ENCODE results near the gene GID4.

DNA sequence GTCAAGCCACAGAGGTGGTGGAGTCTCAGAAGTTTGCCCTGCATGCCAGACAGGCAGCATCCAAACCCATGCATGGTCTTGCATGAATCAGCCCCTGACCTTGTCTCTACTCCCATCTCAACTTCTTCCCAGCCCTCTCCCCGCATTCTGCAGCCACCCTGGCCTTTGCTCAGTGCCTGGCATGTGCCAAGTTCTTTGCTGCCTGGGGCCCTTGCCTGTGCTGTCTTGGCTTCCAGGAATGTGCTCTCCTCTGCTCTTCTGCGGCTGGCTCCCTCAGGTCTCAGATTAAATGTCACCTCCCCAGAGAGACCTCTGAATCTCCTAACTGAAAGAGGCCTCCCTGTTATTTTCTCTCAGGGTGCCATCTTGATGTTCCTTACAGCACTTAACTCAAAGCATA is 48.9 kb upstream of the GID4 start:
- TF ChIP-seq, protein P1, sequence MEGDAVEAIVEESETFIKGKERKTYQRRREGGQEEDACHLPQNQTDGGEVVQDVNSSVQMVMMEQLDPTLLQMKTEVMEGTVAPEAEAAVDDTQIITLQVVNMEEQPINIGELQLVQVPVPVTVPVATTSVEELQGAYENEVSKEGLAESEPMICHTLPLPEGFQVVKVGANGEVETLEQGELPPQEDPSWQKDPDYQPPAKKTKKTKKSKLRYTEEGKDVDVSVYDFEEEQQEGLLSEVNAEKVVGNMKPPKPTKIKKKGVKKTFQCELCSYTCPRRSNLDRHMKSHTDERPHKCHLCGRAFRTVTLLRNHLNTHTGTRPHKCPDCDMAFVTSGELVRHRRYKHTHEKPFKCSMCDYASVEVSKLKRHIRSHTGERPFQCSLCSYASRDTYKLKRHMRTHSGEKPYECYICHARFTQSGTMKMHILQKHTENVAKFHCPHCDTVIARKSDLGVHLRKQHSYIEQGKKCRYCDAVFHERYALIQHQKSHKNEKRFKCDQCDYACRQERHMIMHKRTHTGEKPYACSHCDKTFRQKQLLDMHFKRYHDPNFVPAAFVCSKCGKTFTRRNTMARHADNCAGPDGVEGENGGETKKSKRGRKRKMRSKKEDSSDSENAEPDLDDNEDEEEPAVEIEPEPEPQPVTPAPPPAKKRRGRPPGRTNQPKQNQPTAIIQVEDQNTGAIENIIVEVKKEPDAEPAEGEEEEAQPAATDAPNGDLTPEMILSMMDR (IDR thresholded peaks at IDR 0.05 in 2 of 3, conservative IDR thresholded peaks at IDR 0.05 in 1 of 3; ENCODE audit: insufficient read depth in 2 of 3, low read depth in 1 of 3, low read length in 3 of 3), result no peak
- TF ChIP-seq TGIF2 (CRISPR knock-in tag; IDR thresholded peaks at IDR 0.05) (no peak), POLR2AphosphoS2 (IDR thresholded peaks at IDR 0.05; ENCODE audit: low read length) (no peak)
